HEK293 (cell line): ENCODE results near the gene ARSJ.

Source experiments
- CTCF ChIA-PET: fragments of 350-600 bp; formaldehyde crosslinking; extraction: SDS; loops from one replicate; lab custom pipeline; 2021; ENCODE audit warnings: antibody characterized with exemption; lab: Yijun Ruan, JAX
- POLR2A ChIA-PET: fragments of 300-600 bp; formaldehyde crosslinking; extraction: SDS; loops from one replicate; lab custom pipeline; 2020; ENCODE audit warnings: antibody characterized with exemption, inconsistent platforms; lab: Yijun Ruan, JAX
- H3K27ac ChIP-seq: fragments of 200-500 bp; sonication (Bioruptor generic); 2 replicates; pipeline ENCODE4 v1.5.1; 2014; ENCODE audit warnings: low read depth, low read length, control low read depth, inconsistent platforms; ENCODE audit errors: extremely low read depth
- H3K36me3 ChIP-seq, 2 experiments: fragments of 200-500 bp in 1 of 2; sonication (Bioruptor generic) in 1 of 2; 1 replicate in 1 of 2; 2 replicates in 1 of 2; pipeline ENCODE4 v1.5.1; 2014 to 2017; ENCODE audit warnings: inconsistent platforms in 2 of 2, low read length in 2 of 2; ENCODE audit not compliant: control insufficient read depth in 2 of 2, insufficient read depth in 1 of 2
- H3K4me1 ChIP-seq: fragments of 200-500 bp; sonication (Bioruptor generic); 2 replicates; pipeline ENCODE4 v1.5.1; 2014; ENCODE audit warnings: mild to moderate bottlenecking, low read length, inconsistent platforms; ENCODE audit not compliant: control insufficient read depth, insufficient read depth
- H3K4me3 ChIP-seq: 2 replicates; pipeline ENCODE4 v1.5.1; 2011; ENCODE audit warnings: low read depth, mild to moderate bottlenecking, control low read depth, low read length, moderate library complexity
- H3K9me3 ChIP-seq: fragments of 200-500 bp; sonication (Bioruptor generic); 2 replicates; pipeline ENCODE4 v1.5.1; 2014; ENCODE audit warnings: low read depth, low read length, inconsistent platforms; ENCODE audit not compliant: control insufficient read depth, insufficient read depth
- GLIS1 ChIP-seq: fragments of 450-650 bp; formaldehyde crosslinking; IDR thresholded peaks from 2 replicates; pipeline ENCODE4 v1.5.1; 2016; ENCODE audit warnings: missing biosample characterization, missing genetic modification characterization
- YY1 ChIP-seq: fragments of 450-650 bp; formaldehyde crosslinking; IDR thresholded peaks from 2 replicates; pipeline ENCODE4 v1.5.1; 2018; ENCODE audit warnings: missing biosample characterization, missing genetic modification characterization
- ZBTB1 ChIP-seq: fragments of 450-650 bp; formaldehyde crosslinking; IDR thresholded peaks from 2 replicates; pipeline ENCODE4 v1.5.1; 2016; ENCODE audit warnings: missing biosample characterization, missing genetic modification characterization
- ZBTB7A ChIP-seq: fragments of 450-650 bp; formaldehyde crosslinking; IDR thresholded peaks from 2 replicates; pipeline ENCODE4 v1.5.1; 2016; ENCODE audit warnings: low read depth, missing biosample characterization, missing genetic modification characterization
- ZNF19 ChIP-seq: fragments of 450-650 bp; formaldehyde crosslinking; IDR thresholded peaks from 2 replicates; pipeline ENCODE4; 2016; ENCODE audit warnings: missing biosample characterization, missing genetic modification characterization, low read depth
- ZNF202 ChIP-seq: fragments of 450-650 bp; formaldehyde crosslinking; IDR thresholded peaks from 2 replicates; pipeline ENCODE4 v1.5.1; 2016; ENCODE audit warnings: missing biosample characterization, missing genetic modification characterization, borderline replicate concordance
- ZNF292 ChIP-seq: fragments of 450-650 bp; formaldehyde crosslinking; IDR thresholded peaks from 2 replicates; pipeline ENCODE4 v1.5.1; 2016; ENCODE audit warnings: low read depth, missing biosample characterization, missing genetic modification characterization, borderline replicate concordance
- ZNF324 ChIP-seq: fragments of 450-650 bp; formaldehyde crosslinking; IDR thresholded peaks from 2 replicates; pipeline ENCODE4 v1.5.1; 2016; ENCODE audit warnings: missing biosample characterization, missing genetic modification characterization
- ZNF350 ChIP-seq: fragments of 450-650 bp; formaldehyde crosslinking; IDR thresholded peaks from 2 replicates; pipeline ENCODE4 v1.5.0; 2017; ENCODE audit warnings: missing biosample characterization, mild to moderate bottlenecking, missing genetic modification characterization
- ZNF366 ChIP-seq: fragments of 450-650 bp; formaldehyde crosslinking; conservative IDR thresholded peaks from 2 replicates; pipeline ENCODE4 v1.5.1; 2016; ENCODE audit warnings: missing biosample characterization, missing genetic modification characterization
- ZNF501 ChIP-seq: fragments of 450-650 bp; formaldehyde crosslinking; IDR thresholded peaks from 2 replicates; pipeline ENCODE4 v1.5.1; 2016; ENCODE audit warnings: missing biosample characterization, missing genetic modification characterization
- ZNF530 ChIP-seq: fragments of 450-650 bp; formaldehyde crosslinking; IDR thresholded peaks from 2 replicates; pipeline ENCODE4 v1.5.1; 2016; ENCODE audit warnings: low read depth, missing biosample characterization, missing genetic modification characterization
- ZNF561 ChIP-seq: fragments of 450-650 bp; IDR thresholded peaks from 2 replicates; pipeline ENCODE4 v1.5.1; 2018; ENCODE audit warnings: missing biosample characterization, missing genetic modification characterization, borderline replicate concordance
- ZNF610 ChIP-seq: fragments of 450-650 bp; formaldehyde crosslinking; IDR thresholded peaks from 2 replicates; pipeline ENCODE4 v1.5.1; 2016; ENCODE audit warnings: missing biosample characterization, missing genetic modification characterization, borderline replicate concordance
- ZNF621 ChIP-seq: fragments of 450-650 bp; formaldehyde crosslinking; IDR thresholded peaks from 2 replicates; pipeline ENCODE4 v1.5.1; 2017; ENCODE audit warnings: missing biosample characterization, missing genetic modification characterization
- ZNF658 ChIP-seq: fragments of 450-650 bp; formaldehyde crosslinking; IDR thresholded peaks from 2 replicates; pipeline ENCODE4; 2016; ENCODE audit warnings: missing biosample characterization, missing genetic modification characterization
- ZNF677 ChIP-seq: fragments of 450-650 bp; IDR thresholded peaks from 2 replicates; pipeline ENCODE4 v1.5.0; 2018; ENCODE audit warnings: missing biosample characterization, mild to moderate bottlenecking, missing genetic modification characterization, moderate library complexity
- ZNF843 ChIP-seq: fragments of 450-650 bp; formaldehyde crosslinking; IDR thresholded peaks from 2 replicates; pipeline ENCODE4 v1.5.1; 2016; ENCODE audit warnings: missing biosample characterization, missing genetic modification characterization
- TF ChIP-seq, protein P1 (sequence below): fragments of 450-650 bp; formaldehyde crosslinking; IDR thresholded peaks from 2 replicates; pipeline ENCODE4 v1.5.1; 2016; ENCODE audit warnings: missing biosample characterization, missing genetic modification characterization, low read depth
- TF ChIP-seq, protein P2 (sequence below): fragments of 450-650 bp; formaldehyde crosslinking; IDR thresholded peaks from 2 replicates; pipeline ENCODE4 v1.5.1; 2016; ENCODE audit warnings: missing biosample characterization, missing genetic modification characterization
- TF ChIP-seq, protein P3 (sequence below): fragments of 450-650 bp; formaldehyde crosslinking; IDR thresholded peaks from 2 replicates; pipeline ENCODE4 v1.5.1; 2016; ENCODE audit warnings: missing biosample characterization, missing genetic modification characterization, borderline replicate concordance

The ARSJ gene

DNA sequence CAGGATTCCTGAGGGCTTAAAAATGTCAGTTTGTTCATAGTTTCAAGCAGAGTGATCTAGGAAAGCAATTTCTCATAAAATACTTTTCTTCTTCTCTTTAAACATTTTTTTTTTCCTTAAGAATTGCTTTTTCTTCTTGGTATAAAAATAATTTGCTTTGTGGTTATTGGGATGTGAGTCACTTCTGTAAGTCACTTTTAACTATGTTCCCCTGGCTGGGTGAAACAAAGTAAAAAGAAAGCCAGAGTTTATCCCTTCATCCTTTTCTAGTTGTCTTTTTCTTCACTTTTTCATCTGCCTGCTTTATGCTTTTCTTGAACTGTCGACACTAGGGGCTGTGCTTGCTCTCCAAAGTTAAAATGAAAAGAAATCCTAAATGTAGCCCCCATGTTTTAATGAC is 33.5 kb downstream of the ARSJ start:
- ChIA-PET POLR2A (no interaction called here), CTCF (no interaction called here)
- no peak for TF ChIP-seq ZNF621 (tag by site-specific recombination)
- H3K27ac ChIP-seq, result no peak overlapping the region
- H3K36me3 ChIP-seq, result no peaks in the 10 kb centered on the region
- no peak overlapping the region for H3K4me3 ChIP-seq
- no peaks in the 10 kb centered on the region for H3K4me1 ChIP-seq
- no peaks in the 10 kb centered on the region for H3K9me3 ChIP-seq

DNA sequence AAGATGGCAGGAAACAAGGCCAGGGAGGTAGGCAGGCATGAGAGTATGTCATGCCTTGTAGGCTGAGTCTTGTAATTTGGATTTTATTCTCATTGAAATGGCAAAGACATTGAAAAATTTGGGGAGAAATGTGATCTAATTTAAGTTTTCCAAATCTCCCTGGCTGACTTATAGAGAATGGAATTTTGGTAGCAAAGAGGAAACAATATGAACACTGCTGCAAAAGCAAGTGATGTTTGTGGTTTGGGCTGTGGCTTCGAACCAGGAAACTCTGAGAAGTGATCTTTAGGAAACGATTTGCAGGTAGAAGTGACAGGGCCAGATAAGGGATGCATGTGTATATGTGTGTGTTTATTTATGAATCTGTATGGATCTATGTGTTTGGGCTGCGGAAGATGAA is 35.6 kb downstream of the ARSJ start:
- H3K4me1 ChIP-seq, result no peaks in the 10 kb centered on the region
- no peaks in the 10 kb centered on the region for H3K9me3 ChIP-seq
- TF ChIP-seq ZNF292, result no peak
- TF ChIP-seq ZNF530 (tag by site-specific recombination), result no peak
- TF ChIP-seq ZNF350 (tag by site-specific recombination), result no peak
- TF ChIP-seq YY1 (tag by site-specific recombination), result no peak
- no peak for TF ChIP-seq ZNF324 (tag by site-specific recombination)
- TF ChIP-seq ZNF658 (tag by site-specific recombination), result no peak
- TF ChIP-seq ZBTB7A (tag by site-specific recombination), result no peak
- TF ChIP-seq, protein P1, sequence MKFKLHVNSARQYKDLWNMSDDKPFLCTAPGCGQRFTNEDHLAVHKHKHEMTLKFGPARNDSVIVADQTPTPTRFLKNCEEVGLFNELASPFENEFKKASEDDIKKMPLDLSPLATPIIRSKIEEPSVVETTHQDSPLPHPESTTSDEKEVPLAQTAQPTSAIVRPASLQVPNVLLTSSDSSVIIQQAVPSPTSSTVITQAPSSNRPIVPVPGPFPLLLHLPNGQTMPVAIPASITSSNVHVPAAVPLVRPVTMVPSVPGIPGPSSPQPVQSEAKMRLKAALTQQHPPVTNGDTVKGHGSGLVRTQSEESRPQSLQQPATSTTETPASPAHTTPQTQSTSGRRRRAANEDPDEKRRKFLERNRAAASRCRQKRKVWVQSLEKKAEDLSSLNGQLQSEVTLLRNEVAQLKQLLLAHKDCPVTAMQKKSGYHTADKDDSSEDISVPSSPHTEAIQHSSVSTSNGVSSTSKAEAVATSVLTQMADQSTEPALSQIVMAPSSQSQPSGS (tag by site-specific recombination), result no peak
- no peak overlapping the region for H3K4me3 ChIP-seq
- H3K36me3 ChIP-seq, result no peaks in the 10 kb centered on the region
- CTCF ChIA-PET, result no interaction called here
- H3K27ac ChIP-seq, result no peak overlapping the region
- POLR2A ChIA-PET, result no interaction called here

DNA sequence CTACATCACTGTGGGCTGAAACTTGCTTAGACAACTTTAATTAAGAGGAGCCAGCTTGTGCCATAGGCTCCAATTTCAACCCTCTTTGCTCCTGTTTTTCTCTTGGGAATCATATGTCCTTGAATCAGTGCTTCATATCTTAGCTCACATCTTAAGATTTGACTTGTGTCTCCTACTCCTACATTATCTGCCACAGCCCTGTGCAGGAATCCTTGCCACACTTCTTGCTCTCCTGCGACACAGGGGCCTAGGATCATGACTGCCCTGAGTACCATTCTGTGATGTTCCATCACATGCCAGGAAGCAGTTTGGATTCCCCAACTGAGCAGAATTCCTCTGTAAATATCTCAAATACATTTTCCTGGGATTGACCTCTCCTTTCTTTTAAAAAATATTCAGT is 36.4 kb downstream of the ARSJ start:
- CTCF ChIA-PET, result interaction anchor here (0.6 kb wide), 1 partner anchor 236 kb away, joined by 4 read pairs; no protein-coding TSS in a partner anchor
- no peak overlapping the region for H3K27ac ChIP-seq
- POLR2A ChIA-PET, result no interaction called here
- H3K36me3 ChIP-seq, result no peaks in the 10 kb centered on the region
- TF ChIP-seq, protein P2, sequence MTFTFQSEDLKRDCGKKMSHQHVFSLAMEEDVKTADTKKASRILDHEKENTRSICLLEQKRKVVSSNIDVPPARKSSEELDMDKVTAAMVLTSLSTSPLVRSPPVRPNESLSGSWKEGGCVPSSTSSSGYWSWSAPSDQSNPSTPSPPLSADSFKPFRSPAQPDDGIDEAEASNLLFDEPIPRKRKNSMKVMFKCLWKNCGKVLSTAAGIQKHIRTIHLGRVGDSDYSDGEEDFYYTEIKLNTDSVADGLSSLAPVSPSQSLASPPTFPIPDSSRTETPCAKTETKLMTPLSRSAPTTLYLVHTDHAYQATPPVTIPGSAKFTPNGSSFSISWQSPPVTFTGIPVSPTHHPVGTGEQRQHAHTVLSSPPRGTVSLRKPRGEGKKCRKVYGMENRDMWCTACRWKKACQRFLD (tag by site-specific recombination), result no peak
- H3K9me3 ChIP-seq, result no peaks in the 10 kb centered on the region
- no peak overlapping the region for H3K4me3 ChIP-seq
- H3K4me1 ChIP-seq, result no peaks in the 10 kb centered on the region

DNA sequence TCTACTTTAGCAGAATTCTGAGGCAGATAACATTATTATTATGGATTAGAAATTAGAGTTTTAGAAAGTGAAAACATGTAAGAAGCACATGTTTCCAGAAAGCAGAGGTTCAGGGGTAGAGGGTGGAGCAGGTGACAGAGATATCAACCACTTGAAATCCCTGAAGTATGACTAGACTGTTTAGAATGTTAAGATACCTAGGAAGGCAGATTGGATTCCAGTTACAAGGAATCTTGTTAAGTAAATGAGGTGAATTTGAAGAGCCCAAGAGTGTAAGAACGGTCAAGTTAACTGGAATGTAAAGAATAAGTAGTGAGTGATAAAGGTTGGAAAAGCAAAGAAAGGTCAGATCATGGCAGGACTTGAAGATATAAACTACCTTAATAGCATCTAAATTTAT is 37.6 kb downstream of the ARSJ start:
- no peaks in the 10 kb centered on the region for H3K4me1 ChIP-seq
- no peak overlapping the region for H3K27ac ChIP-seq
- H3K9me3 ChIP-seq, result no peaks in the 10 kb centered on the region
- POLR2A ChIA-PET, result no interaction called here
- no peak overlapping the region for H3K4me3 ChIP-seq
- CTCF ChIA-PET, result no interaction called here
- no peak for TF ChIP-seq GLIS1 (tag by site-specific recombination)
- no peak for TF ChIP-seq ZNF677 (tag by site-specific recombination)
- TF ChIP-seq ZNF561 (tag by site-specific recombination), result no peak
- no peak for TF ChIP-seq ZNF530 (tag by site-specific recombination)
- TF ChIP-seq, protein P3, sequence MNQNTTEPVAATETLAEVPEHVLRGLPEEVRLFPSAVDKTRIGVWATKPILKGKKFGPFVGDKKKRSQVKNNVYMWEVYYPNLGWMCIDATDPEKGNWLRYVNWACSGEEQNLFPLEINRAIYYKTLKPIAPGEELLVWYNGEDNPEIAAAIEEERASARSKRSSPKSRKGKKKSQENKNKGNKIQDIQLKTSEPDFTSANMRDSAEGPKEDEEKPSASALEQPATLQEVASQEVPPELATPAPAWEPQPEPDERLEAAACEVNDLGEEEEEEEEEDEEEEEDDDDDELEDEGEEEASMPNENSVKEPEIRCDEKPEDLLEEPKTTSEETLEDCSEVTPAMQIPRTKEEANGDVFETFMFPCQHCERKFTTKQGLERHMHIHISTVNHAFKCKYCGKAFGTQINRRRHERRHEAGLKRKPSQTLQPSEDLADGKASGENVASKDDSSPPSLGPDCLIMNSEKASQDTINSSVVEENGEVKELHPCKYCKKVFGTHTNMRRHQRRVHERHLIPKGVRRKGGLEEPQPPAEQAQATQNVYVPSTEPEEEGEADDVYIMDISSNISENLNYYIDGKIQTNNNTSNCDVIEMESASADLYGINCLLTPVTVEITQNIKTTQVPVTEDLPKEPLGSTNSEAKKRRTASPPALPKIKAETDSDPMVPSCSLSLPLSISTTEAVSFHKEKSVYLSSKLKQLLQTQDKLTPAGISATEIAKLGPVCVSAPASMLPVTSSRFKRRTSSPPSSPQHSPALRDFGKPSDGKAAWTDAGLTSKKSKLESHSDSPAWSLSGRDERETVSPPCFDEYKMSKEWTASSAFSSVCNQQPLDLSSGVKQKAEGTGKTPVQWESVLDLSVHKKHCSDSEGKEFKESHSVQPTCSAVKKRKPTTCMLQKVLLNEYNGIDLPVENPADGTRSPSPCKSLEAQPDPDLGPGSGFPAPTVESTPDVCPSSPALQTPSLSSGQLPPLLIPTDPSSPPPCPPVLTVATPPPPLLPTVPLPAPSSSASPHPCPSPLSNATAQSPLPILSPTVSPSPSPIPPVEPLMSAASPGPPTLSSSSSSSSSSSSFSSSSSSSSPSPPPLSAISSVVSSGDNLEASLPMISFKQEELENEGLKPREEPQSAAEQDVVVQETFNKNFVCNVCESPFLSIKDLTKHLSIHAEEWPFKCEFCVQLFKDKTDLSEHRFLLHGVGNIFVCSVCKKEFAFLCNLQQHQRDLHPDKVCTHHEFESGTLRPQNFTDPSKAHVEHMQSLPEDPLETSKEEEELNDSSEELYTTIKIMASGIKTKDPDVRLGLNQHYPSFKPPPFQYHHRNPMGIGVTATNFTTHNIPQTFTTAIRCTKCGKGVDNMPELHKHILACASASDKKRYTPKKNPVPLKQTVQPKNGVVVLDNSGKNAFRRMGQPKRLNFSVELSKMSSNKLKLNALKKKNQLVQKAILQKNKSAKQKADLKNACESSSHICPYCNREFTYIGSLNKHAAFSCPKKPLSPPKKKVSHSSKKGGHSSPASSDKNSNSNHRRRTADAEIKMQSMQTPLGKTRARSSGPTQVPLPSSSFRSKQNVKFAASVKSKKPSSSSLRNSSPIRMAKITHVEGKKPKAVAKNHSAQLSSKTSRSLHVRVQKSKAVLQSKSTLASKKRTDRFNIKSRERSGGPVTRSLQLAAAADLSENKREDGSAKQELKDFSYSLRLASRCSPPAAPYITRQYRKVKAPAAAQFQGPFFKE (tag by site-specific recombination), result no peak
- TF ChIP-seq ZNF202 (tag by site-specific recombination), result no peak
- TF ChIP-seq ZNF610, result no peak
- TF ChIP-seq ZNF501 (tag by site-specific recombination), result no peak
- no peak for TF ChIP-seq ZNF19 (tag by site-specific recombination)
- no peak for TF ChIP-seq ZNF843 (tag by site-specific recombination)
- no peak for TF ChIP-seq ZBTB1 (tag by site-specific recombination)
- no peak for TF ChIP-seq ZNF366 (tag by site-specific recombination)
- H3K36me3 ChIP-seq, result no peaks in the 10 kb centered on the region
